Omental fat pad (tissue), 4 donors: Measurements from ENCODE around the gene AGAP2. TPM values are rescaled to one million over a fixed set of nuclear protein-coding genes. Genes with fewer than 3 reads are reported as not detected.
A peak's percentile ranks its signal among the peaks of the same experiment; 100 is the strongest.

Source experiments
- ATAC-seq: fragments of 150-250 bp; one replicate; pipeline ENCODE4 v1.9.1; 2016; ENCODE audit warnings: mild to moderate bottlenecking, moderate library complexity; ENCODE audit not compliant: low FRiP score
- DNase-seq: peaks from one replicate; pipeline ENCODE4 v3.0.0-alpha.2; 2019; ENCODE audit warnings: low spot score
- CTCF ChIP-seq, 3 donors: fragments of 450-650 bp; IDR thresholded peaks; one replicate each; pipeline ENCODE4 v1.5.1; 2016 to 2017; ENCODE audit warnings: antibody characterized with exemption in 3 of 3, mild to moderate bottlenecking in 3 of 3, moderate library complexity in 2 of 3
- total RNA-seq, 4 donors: library from RNA; depleted of rRNA; stranded (reverse); fragments of >200 nt; gene quantifications; one replicate each; pipeline ENCODE4 v1.1.0, GENCODE V29; 2016

Gene AGAP2
- total RNA-seq, 4 donors from 2014 or later = 1.2 to 7.1 (median 1.9) TPM

DNA sequence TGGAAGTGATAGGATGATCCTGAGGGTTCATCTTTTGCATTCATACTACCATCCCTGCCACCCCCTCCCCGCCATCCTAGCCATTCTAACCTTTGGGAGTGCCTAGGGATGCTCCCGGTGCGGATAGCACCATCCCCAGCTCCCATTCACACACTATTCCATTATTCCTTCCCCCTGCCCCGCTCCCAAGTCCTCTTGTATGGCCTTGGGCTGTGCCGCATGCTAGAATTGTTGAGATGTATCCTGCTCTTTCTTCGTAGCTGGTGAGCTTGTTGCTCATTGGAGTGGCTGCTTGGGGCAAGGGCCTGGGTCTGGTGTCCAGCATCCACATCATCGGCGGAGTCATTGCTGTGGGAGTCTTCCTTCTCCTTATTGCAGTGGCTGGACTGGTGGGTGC lies 6.9 kb upstream of the AGAP2 start:
- no peak for DNase-seq
- peak; percentile 3 for ATAC-seq
- no peak for TF ChIP-seq CTCF (IDR thresholded peaks at IDR 0.05)

GRCh38 chr12:57744777-57745484 lies 6.4 kb upstream of the AGAP2 start, which contains the start of gene TSPAN31:
Gene TSPAN31 (plus strand): TSS chr12:57745039. CDS start chr12:57745155, 116 bp downstream.
- no peak for TF ChIP-seq CTCF (IDR thresholded peaks at IDR 0.05)
- ATAC-seq (peak; percentile 95), DNase-seq (peak; percentile 96)

DNA sequence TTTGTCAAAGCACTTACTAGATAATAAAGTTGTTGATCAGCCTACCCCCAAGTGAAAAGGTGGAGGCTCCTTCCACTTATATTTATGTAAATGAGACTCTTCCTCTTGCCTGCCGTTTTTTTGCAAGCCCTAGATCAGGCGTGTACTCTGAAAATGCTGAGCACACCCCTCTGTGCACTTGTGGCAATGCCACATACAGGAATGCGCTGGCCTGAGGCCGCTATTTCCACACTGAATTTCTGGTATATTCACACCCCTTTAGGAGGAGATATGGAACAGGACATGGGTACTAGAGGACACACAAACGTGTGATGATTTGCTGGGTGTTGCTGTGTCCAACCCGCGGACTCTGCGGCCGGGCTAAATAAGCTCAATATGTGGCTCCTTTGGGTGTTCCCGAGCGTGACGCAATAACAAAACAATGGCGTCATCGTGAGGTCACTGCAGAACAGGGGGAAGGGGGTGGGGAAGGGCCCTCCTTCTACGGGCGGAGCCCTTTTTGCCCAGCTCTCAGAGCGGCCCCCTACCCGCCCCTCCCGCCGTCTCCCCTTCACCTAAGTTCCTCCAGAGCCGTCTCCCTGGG lies 5.7 kb upstream of the AGAP2 start:
- no peak for TF ChIP-seq CTCF (IDR thresholded peaks at IDR 0.05)
- ATAC-seq (peak; percentile 72), DNase-seq (peak; percentile 91)

- no peak for TF ChIP-seq CTCF (IDR thresholded peaks at IDR 0.05)
- DNase-seq (no peak), ATAC-seq (no peak)
These were observed 5.2 kb upstream of the AGAP2 start for GRCh38 chr12:57743769-57744168.

- ATAC-seq = no peak
- no peak for DNase-seq
- TF ChIP-seq CTCF (IDR thresholded peaks at IDR 0.05) = no peak
These were observed 3.5 kb upstream of the AGAP2 start for GRCh38 chr12:57741844-57742738.

- DNase-seq (no peak), ATAC-seq (no peak)
- TF ChIP-seq CTCF (IDR thresholded peaks at IDR 0.05) = no peak
These were observed 2.9 kb upstream of the AGAP2 start for GRCh38 chr12:57741413-57741789.
